OCI-LY1 (cell line): Measurements from ENCODE around the gene RND3.

Source experiments
- CTCF ChIP-seq: fragments of 200-600 bp; sonication (generic), shearing (Covaris generic); IDR thresholded peaks from 2 replicates; pipeline ENCODE4 v1.5.1; 2017; ENCODE audit warnings: mild to moderate bottlenecking, antibody characterized with exemption, low read length, moderate library complexity, mixed read lengths
- EZH2 ChIP-seq: fragments of 200-600 bp; sonication (generic), shearing (Covaris generic); IDR thresholded peaks from 2 replicates; pipeline ENCODE4 v1.8.0; 2017; ENCODE audit warnings: borderline replicate concordance, mixed run types, mild to moderate bottlenecking, antibody characterized with exemption, low read length, moderate library complexity, mixed read lengths

GRCh38 chr2:150491430-150491829 is 4.0 kb upstream of the RND3 start:
- TF ChIP-seq CTCF (no peak), EZH2 (no peak)
